ENCODE data around the gene N4BP2L2. TPM values are rescaled to one million over a fixed set of nuclear protein-coding genes. Genes with fewer than 3 reads are reported as not detected.
A peak's percentile ranks its signal among the peaks of the same experiment; 100 is the strongest.

Gene N4BP2L2
- total and polyA plus RNA-seq, 2 of the 13 experiments (the other 11 are each of a cell fraction or from before 2014, with no cell fraction given): 58.9 to 81.2 TPM

DNA sequence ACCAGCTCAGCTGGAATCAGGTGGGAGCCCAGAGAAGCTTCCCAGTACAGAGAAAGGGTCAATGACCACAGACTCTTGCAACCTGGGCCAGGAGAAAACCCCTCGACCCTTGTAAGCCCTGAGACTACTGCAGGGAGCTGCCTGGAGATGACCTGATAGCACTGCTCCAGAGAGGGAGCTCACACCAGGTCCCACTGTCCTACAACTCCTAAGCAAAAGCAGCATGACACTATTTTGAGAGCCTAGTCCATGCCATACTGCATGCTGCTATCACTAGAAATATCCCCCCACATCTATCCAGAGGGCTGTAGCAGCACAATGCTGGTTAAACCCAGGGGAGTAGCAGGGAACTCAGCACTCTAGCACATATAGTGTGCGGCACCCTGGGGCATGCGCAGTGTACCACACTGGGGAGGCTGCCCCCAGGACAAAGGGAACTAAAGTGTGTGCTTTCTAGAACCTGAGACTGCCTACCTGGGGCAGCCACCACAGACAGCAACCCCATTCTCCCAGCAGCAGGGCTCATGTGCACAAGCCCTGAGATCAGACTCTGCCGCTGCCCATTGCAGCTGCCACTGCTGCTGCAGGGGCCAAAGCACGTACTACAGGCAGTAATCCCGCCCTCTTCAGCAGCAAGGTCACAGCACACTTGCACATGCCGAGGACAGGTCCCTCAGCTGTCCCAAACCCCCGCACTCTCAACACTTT, 83.6 kb downstream of the N4BP2L2 start (continued):
- TF ChIP-seq, protein P1, sequence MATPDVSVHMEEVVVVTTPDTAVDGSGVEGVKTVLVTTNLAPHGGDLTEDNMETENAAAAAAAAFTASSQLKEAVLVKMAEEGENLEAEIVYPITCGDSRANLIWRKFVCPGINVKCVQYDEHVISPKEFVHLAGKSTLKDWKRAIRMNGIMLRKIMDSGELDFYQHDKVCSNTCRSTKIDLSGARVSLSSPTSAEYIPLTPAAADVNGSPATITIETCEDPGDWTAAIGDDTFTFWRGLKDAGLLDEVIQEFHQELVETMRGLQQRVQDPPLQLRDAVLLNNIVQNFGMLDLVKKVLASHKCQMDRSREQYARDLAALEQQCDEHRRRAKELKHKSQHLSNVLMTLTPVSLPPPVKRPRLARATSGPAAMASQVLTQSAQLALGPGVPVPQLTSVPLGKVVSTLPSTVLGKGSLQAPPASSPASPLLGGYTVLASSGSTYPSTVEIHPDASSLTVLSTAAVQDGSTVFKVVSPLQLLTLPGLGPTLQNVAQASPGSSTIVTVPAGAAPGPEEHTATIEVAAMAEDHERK (CRISPR knock-in tag; IDR thresholded peaks at IDR 0.05; ENCODE audit: low read depth): no peak
- TF ChIP-seq, protein P2, sequence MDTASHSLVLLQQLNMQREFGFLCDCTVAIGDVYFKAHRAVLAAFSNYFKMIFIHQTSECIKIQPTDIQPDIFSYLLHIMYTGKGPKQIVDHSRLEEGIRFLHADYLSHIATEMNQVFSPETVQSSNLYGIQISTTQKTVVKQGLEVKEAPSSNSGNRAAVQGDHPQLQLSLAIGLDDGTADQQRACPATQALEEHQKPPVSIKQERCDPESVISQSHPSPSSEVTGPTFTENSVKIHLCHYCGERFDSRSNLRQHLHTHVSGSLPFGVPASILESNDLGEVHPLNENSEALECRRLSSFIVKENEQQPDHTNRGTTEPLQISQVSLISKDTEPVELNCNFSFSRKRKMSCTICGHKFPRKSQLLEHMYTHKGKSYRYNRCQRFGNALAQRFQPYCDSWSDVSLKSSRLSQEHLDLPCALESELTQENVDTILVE (CRISPR knock-in tag; IDR thresholded peaks at IDR 0.05): no peak
- no peak for TF ChIP-seq ZNF772 (CRISPR knock-in tag; IDR thresholded peaks at IDR 0.05)
- TF ChIP-seq, protein P3, sequence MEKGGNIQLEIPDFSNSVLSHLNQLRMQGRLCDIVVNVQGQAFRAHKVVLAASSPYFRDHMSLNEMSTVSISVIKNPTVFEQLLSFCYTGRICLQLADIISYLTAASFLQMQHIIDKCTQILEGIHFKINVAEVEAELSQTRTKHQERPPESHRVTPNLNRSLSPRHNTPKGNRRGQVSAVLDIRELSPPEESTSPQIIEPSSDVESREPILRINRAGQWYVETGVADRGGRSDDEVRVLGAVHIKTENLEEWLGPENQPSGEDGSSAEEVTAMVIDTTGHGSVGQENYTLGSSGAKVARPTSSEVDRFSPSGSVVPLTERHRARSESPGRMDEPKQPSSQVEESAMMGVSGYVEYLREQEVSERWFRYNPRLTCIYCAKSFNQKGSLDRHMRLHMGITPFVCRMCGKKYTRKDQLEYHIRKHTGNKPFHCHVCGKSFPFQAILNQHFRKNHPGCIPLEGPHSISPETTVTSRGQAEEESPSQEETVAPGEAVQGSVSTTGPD (CRISPR knock-in tag; IDR thresholded peaks at IDR 0.05): no peak
- no peak for TF ChIP-seq RXRB (CRISPR knock-in tag; IDR thresholded peaks at IDR 0.05; ENCODE audit: borderline replicate concordance)
- TF ChIP-seq, protein P4, sequence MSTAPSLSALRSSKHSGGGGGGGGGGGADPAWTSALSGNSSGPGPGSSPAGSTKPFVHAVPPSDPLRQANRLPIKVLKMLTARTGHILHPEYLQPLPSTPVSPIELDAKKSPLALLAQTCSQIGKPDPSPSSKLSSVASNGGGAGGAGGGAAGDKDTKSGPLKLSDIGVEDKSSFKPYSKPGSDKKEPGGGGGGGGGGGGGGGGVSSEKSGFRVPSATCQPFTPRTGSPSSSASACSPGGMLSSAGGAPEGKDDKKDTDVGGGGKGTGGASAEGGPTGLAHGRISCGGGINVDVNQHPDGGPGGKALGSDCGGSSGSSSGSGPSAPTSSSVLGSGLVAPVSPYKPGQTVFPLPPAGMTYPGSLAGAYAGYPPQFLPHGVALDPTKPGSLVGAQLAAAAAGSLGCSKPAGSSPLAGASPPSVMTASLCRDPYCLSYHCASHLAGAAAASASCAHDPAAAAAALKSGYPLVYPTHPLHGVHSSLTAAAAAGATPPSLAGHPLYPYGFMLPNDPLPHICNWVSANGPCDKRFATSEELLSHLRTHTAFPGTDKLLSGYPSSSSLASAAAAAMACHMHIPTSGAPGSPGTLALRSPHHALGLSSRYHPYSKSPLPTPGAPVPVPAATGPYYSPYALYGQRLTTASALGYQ (CRISPR knock-in tag; IDR thresholded peaks at IDR 0.05): no peak
- TF ChIP-seq SP5 (CRISPR knock-in tag; IDR thresholded peaks at IDR 0.05; ENCODE audit: borderline replicate concordance, low read depth): peak; percentile 88
- no peak for TF ChIP-seq FOXO1 (CRISPR knock-in tag; IDR thresholded peaks at IDR 0.05)
- TF ChIP-seq FOXJ3 (CRISPR knock-in tag; IDR thresholded peaks at IDR 0.05; ENCODE audit: borderline replicate concordance): no peak
- TF ChIP-seq U2AF1 (optimal IDR thresholded peaks at IDR 0.05; ENCODE audit: low read depth, low read length): no peak
- peak; percentile 92 for TF ChIP-seq ZMYM3 (CRISPR knock-in tag; IDR thresholded peaks at IDR 0.05)
- TF ChIP-seq JARID2 (CRISPR knock-in tag; IDR thresholded peaks at IDR 0.05; ENCODE audit: insufficient replicate concordance): no peak
- TF ChIP-seq SPEN (CRISPR knock-in tag; IDR thresholded peaks at IDR 0.05; ENCODE audit: low read depth): peak; percentile 21; the same call in 1 of the 2 replicates
- TF ChIP-seq, protein P5, sequence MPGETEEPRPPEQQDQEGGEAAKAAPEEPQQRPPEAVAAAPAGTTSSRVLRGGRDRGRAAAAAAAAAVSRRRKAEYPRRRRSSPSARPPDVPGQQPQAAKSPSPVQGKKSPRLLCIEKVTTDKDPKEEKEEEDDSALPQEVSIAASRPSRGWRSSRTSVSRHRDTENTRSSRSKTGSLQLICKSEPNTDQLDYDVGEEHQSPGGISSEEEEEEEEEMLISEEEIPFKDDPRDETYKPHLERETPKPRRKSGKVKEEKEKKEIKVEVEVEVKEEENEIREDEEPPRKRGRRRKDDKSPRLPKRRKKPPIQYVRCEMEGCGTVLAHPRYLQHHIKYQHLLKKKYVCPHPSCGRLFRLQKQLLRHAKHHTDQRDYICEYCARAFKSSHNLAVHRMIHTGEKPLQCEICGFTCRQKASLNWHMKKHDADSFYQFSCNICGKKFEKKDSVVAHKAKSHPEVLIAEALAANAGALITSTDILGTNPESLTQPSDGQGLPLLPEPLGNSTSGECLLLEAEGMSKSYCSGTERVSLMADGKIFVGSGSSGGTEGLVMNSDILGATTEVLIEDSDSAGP (CRISPR knock-in tag; IDR thresholded peaks at IDR 0.05; ENCODE audit: borderline replicate concordance): peak; percentile 49; the same call in 1 of the 2 replicates
- TF ChIP-seq HES4 (CRISPR knock-in tag; IDR thresholded peaks at IDR 0.05; ENCODE audit: borderline replicate concordance): no peak
- no peak for TF ChIP-seq NFE2L1 (CRISPR knock-in tag; IDR thresholded peaks at IDR 0.05; ENCODE audit: borderline replicate concordance)
- no peak for TF ChIP-seq ATRX (CRISPR knock-in tag; IDR thresholded peaks at IDR 0.05; ENCODE audit: borderline replicate concordance)
